HepG2 (cell line): ENCODE data around the gene HSD11B2. TPM values are rescaled to one million over a fixed set of nuclear protein-coding genes. Genes with fewer than 3 reads are reported as not detected.

Source experiments
- ARNT2 ChIP-seq: sonication (generic); formaldehyde crosslinking; IDR thresholded peaks from 2 replicates; pipeline ENCODE4 v1.8.0; 2022; ENCODE audit warnings: mild to moderate bottlenecking, low read depth, missing genetic modification reagents, moderate library complexity
- BCL6 ChIP-seq: IDR thresholded peaks from 2 replicates; pipeline ENCODE4 v1.6.1; 2016; ENCODE audit warnings: missing genetic modification reagents, missing compliant biosample characterization
- HDAC6 ChIP-seq: fragments of 200-600 bp; sonication (generic); IDR thresholded peaks from 2 replicates; pipeline ENCODE4 v1.7.0; 2017; ENCODE audit warnings: mild to moderate bottlenecking, antibody characterized with exemption, low read length, low read depth
- JARID2 ChIP-seq: sonication (generic); formaldehyde crosslinking; IDR thresholded peaks from 2 replicates; pipeline ENCODE4 v1.8.1; 2023; ENCODE audit warnings: missing genetic modification reagents, inconsistent platforms; ENCODE audit not compliant: insufficient replicate concordance
- JUND ChIP-seq: sonication (generic); formaldehyde crosslinking; IDR thresholded peaks from 2 replicates; pipeline ENCODE4 v1.8.0; 2022; ENCODE audit warnings: mild to moderate bottlenecking, missing genetic modification reagents
- MYNN ChIP-seq: sonication (generic); formaldehyde crosslinking; IDR thresholded peaks from 2 replicates; pipeline ENCODE4 v1.4.0; 2020; ENCODE audit warnings: mild to moderate bottlenecking, low read depth, missing genetic modification reagents
- PTBP1 ChIP-seq: fragments of 200-400 bp; formaldehyde crosslinking; IDR thresholded peaks from 2 replicates; pipeline ENCODE4 v1.6.1; 2018; ENCODE audit warnings: low read length, low read depth; ENCODE audit not compliant: poor library complexity, severe bottlenecking
- RCOR2 ChIP-seq: IDR thresholded peaks from 2 replicates; pipeline ENCODE4 v1.6.1; 2016; ENCODE audit warnings: missing biosample characterization, missing genetic modification reagents
- ZNF382 ChIP-seq: sonication (generic); formaldehyde crosslinking; IDR thresholded peaks from 2 replicates; pipeline ENCODE4 v1.5.0; 2020; ENCODE audit warnings: missing genetic modification reagents, mild to moderate bottlenecking, borderline replicate concordance
- ZNF496 ChIP-seq: sonication (generic); formaldehyde crosslinking; IDR thresholded peaks from 2 replicates; pipeline ENCODE4 v1.8.1; 2023; ENCODE audit warnings: mild to moderate bottlenecking, moderate library complexity, missing genetic modification reagents; ENCODE audit not compliant: insufficient replicate concordance
- ZNF644 ChIP-seq: IDR thresholded peaks from 2 replicates; pipeline ENCODE4 v1.6.1; 2016; ENCODE audit warnings: low read depth
- ZNF766 ChIP-seq: sonication (generic); formaldehyde crosslinking; IDR thresholded peaks from 2 replicates; pipeline ENCODE4 v1.5.0; 2020; ENCODE audit warnings: missing genetic modification reagents, borderline replicate concordance
- ZNF772 ChIP-seq: sonication (generic); formaldehyde crosslinking; IDR thresholded peaks from 2 replicates; pipeline ENCODE4 v1.5.0; 2020; ENCODE audit warnings: mild to moderate bottlenecking, missing genetic modification reagents
- ZNF773 ChIP-seq: sonication (generic); formaldehyde crosslinking; IDR thresholded peaks from 2 replicates; pipeline ENCODE4 v1.4.0; 2020; ENCODE audit warnings: missing genetic modification reagents, borderline replicate concordance
- ZSCAN22 ChIP-seq: sonication (generic); formaldehyde crosslinking; IDR thresholded peaks from 2 replicates; pipeline ENCODE4 v1.4.0; 2020; ENCODE audit warnings: mild to moderate bottlenecking, missing genetic modification reagents
- polyA plus RNA-seq, 8 experiments: library from polyadenylated mRNA; depleted of rRNA in 3 of 8; stranded (reverse) in 7 of 8; unstranded in 1 of 8; fragments of >200 nt; fragmentation: Illumina TruSeq in 4 of 8; extraction: Trizol in 4 of 8; gene quantifications; 2 replicates each; pipeline versions ENCODE4 v1.2.1 to v1.2.3, GENCODE V29; 2011 to 2016; ENCODE audit warnings: low read depth in 4 of 8, missing spikeins in 1 of 8, mixed read lengths in 1 of 8; ENCODE audit not compliant: insufficient read depth in 1 of 8
- total RNA-seq, 5 experiments: library from RNA; depleted of rRNA; stranded (reverse); fragments of >200 nt; fragmentation: Illumina TruSeq; extraction: Trizol; gene quantifications; 2 replicates each; pipeline ENCODE4 v1.2.3, GENCODE V29; 2016; ENCODE audit warnings: low read depth in 1 of 5
- TF ChIP-seq, protein P1 (sequence below): sonication (generic); formaldehyde crosslinking; IDR thresholded peaks from 2 replicates; pipeline ENCODE4; 2020; ENCODE audit warnings: missing genetic modification reagents, mild to moderate bottlenecking, borderline replicate concordance
- TF ChIP-seq, protein P2 (sequence below): sonication (generic); formaldehyde crosslinking; IDR thresholded peaks from 2 replicates; pipeline ENCODE4 v1.4.0; 2020; ENCODE audit warnings: mild to moderate bottlenecking, low read depth, missing genetic modification reagents
- TF ChIP-seq, protein P3 (sequence below): sonication (generic); formaldehyde crosslinking; IDR thresholded peaks from 2 replicates; pipeline ENCODE4 v1.8.0; 2022; ENCODE audit warnings: missing genetic modification reagents, mild to moderate bottlenecking, moderate library complexity, borderline replicate concordance
- TF ChIP-seq, protein P4 (sequence below): IDR thresholded peaks from 2 replicates; pipeline ENCODE4 v1.6.1; 2016; ENCODE audit warnings: mild to moderate bottlenecking
- TF ChIP-seq, protein P5 (sequence below): sonication (generic); formaldehyde crosslinking; conservative IDR thresholded peaks from 2 replicates; pipeline ENCODE4 v1.4.0; 2020; ENCODE audit warnings: missing genetic modification reagents

The HSD11B2 gene
- total and polyA plus RNA-seq, 2 of the 13 experiments (the other 11 are each of a cell fraction or from before 2014, with no cell fraction given): 8.9 to 13.6 TPM

DNA sequence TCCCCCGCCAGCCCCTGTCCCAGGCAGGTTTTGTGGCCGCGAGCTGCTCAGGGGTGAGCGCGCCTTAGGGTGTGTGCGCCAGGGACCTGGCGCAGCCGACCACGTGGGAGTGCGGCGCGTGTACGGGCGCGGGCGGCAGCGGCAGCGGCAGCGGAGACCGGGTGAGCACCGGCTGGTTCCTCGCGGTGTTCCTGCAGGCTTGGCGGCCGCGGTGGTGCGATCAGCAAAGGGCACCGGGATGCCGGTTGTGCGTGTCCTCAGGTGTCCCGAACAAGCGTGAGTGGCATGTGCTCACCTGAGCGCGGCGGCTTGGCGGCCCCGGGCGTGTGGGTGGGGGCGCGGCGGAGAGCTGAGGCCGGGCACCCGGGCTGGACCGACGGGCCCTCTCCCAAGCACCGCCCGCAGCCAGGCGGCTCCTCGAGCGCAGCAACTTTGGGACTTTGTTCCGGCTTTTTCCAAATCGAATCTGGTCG, 381 bp upstream of the HSD11B2 start (continued):
- TF ChIP-seq, protein P1, sequence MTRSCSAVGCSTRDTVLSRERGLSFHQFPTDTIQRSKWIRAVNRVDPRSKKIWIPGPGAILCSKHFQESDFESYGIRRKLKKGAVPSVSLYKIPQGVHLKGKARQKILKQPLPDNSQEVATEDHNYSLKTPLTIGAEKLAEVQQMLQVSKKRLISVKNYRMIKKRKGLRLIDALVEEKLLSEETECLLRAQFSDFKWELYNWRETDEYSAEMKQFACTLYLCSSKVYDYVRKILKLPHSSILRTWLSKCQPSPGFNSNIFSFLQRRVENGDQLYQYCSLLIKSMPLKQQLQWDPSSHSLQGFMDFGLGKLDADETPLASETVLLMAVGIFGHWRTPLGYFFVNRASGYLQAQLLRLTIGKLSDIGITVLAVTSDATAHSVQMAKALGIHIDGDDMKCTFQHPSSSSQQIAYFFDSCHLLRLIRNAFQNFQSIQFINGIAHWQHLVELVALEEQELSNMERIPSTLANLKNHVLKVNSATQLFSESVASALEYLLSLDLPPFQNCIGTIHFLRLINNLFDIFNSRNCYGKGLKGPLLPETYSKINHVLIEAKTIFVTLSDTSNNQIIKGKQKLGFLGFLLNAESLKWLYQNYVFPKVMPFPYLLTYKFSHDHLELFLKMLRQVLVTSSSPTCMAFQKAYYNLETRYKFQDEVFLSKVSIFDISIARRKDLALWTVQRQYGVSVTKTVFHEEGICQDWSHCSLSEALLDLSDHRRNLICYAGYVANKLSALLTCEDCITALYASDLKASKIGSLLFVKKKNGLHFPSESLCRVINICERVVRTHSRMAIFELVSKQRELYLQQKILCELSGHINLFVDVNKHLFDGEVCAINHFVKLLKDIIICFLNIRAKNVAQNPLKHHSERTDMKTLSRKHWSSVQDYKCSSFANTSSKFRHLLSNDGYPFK (CRISPR knock-in tag): peak; percentile 63; the same call in 1 of the 2 replicates
- TF ChIP-seq ZNF382 (CRISPR knock-in tag): no peak
- no peak for TF ChIP-seq ZSCAN22 (CRISPR knock-in tag)
- TF ChIP-seq BCL6 (CRISPR knock-in tag): 0 out of 2 replicates have a peak, but pooled peaks have one; percentile 26
- TF ChIP-seq ZNF773: no peak
- TF ChIP-seq ARNT2 (CRISPR knock-in tag): peak; percentile 90
- TF ChIP-seq ZNF766 (CRISPR knock-in tag): peak; percentile 41; the same call in 1 of the 2 replicates
- peak; percentile 81; the same call in 1 of the 2 replicates for TF ChIP-seq ZNF772 (CRISPR knock-in tag)
- TF ChIP-seq JARID2 (CRISPR knock-in tag): no peak
- TF ChIP-seq, protein P2, sequence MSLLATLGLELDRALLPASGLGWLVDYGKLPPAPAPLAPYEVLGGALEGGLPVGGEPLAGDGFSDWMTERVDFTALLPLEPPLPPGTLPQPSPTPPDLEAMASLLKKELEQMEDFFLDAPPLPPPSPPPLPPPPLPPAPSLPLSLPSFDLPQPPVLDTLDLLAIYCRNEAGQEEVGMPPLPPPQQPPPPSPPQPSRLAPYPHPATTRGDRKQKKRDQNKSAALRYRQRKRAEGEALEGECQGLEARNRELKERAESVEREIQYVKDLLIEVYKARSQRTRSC: peak; percentile 94
- no peak; the same call in 1 of the 2 replicates for TF ChIP-seq MYNN
- TF ChIP-seq PTBP1: no peak
- TF ChIP-seq ZNF644 (CRISPR knock-in tag): no peak
- TF ChIP-seq, protein P3, sequence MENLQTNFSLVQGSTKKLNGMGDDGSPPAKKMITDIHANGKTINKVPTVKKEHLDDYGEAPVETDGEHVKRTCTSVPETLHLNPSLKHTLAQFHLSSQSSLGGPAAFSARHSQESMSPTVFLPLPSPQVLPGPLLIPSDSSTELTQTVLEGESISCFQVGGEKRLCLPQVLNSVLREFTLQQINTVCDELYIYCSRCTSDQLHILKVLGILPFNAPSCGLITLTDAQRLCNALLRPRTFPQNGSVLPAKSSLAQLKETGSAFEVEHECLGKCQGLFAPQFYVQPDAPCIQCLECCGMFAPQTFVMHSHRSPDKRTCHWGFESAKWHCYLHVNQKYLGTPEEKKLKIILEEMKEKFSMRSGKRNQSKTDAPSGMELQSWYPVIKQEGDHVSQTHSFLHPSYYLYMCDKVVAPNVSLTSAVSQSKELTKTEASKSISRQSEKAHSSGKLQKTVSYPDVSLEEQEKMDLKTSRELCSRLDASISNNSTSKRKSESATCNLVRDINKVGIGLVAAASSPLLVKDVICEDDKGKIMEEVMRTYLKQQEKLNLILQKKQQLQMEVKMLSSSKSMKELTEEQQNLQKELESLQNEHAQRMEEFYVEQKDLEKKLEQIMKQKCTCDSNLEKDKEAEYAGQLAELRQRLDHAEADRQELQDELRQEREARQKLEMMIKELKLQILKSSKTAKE (CRISPR knock-in tag): no peak
- TF ChIP-seq, protein P4, sequence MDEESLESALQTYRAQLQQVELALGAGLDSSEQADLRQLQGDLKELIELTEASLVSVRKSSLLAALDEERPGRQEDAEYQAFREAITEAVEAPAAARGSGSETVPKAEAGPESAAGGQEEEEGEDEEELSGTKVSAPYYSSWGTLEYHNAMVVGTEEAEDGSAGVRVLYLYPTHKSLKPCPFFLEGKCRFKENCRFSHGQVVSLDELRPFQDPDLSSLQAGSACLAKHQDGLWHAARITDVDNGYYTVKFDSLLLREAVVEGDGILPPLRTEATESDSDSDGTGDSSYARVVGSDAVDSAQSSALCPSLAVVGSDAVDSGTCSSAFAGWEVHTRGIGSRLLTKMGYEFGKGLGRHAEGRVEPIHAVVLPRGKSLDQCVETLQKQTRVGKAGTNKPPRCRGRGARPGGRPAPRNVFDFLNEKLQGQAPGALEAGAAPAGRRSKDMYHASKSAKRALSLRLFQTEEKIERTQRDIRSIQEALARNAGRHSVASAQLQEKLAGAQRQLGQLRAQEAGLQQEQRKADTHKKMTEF (CRISPR knock-in tag): peak; percentile 61; the same call in 1 of the 2 replicates
- TF ChIP-seq, protein P5, sequence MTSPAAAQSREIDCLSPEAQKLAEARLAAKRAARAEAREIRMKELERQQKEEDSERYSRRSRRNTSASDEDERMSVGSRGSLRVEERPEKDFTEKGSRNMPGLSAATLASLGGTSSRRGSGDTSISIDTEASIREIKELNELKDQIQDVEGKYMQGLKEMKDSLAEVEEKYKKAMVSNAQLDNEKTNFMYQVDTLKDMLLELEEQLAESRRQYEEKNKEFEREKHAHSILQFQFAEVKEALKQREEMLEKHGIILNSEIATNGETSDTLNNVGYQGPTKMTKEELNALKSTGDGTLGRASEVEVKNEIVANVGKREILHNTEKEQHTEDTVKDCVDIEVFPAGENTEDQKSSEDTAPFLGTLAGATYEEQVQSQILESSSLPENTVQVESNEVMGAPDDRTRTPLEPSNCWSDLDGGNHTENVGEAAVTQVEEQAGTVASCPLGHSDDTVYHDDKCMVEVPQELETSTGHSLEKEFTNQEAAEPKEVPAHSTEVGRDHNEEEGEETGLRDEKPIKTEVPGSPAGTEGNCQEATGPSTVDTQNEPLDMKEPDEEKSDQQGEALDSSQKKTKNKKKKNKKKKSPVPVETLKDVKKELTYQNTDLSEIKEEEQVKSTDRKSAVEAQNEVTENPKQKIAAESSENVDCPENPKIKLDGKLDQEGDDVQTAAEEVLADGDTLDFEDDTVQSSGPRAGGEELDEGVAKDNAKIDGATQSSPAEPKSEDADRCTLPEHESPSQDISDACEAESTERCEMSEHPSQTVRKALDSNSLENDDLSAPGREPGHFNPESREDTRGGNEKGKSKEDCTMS (CRISPR knock-in tag): no peak
- no peak for TF ChIP-seq ZNF496 (CRISPR knock-in tag)
- TF ChIP-seq RCOR2 (CRISPR knock-in tag): no peak
- TF ChIP-seq JUND (CRISPR knock-in tag): 0 out of 2 replicates have a peak, but pooled peaks have one; percentile 30
- no peak for TF ChIP-seq HDAC6
